SJSA1 (cell line): ENCODE results near the gene EVA1A. TPM values are rescaled to one million over a fixed set of nuclear protein-coding genes. Genes with fewer than 3 reads are reported as not detected.

Experiments
- DNase-seq, 2 experiments: peaks; one replicate each; pipeline ENCODE4 v3.0.0-alpha.2; 2015 to 2020; ENCODE audit warnings: low spot score in 2 of 2, low read depth in 1 of 2
- H3K27ac ChIP-seq: fragments of 250-450 bp; sonication (Bioruptor Pico); 2 replicates; pipeline ENCODE4 v1.5.1; 2020; ENCODE audit warnings: mild to moderate bottlenecking, moderate library complexity
- H3K27me3 ChIP-seq: fragments of 250-450 bp; sonication (Bioruptor Pico); replicated peaks from 2 replicates; pipeline ENCODE4 v1.5.1; 2020; ENCODE audit warnings: mild to moderate bottlenecking, moderate library complexity
- H3K36me3 ChIP-seq: fragments of 250-450 bp; sonication (Bioruptor Pico); 2 replicates; pipeline ENCODE4 v1.5.1; 2020; ENCODE audit warnings: mild to moderate bottlenecking
- H3K4me1 ChIP-seq: fragments of 250-450 bp; sonication (Bioruptor Pico); replicated peaks from 2 replicates; pipeline ENCODE4 v1.6.1; 2021; ENCODE audit warnings: mild to moderate bottlenecking
- H3K4me3 ChIP-seq: fragments of 250-450 bp; sonication (Bioruptor Pico); 2 replicates; pipeline ENCODE4 v1.5.1; 2020; ENCODE audit warnings: mild to moderate bottlenecking
- H3K9me3 ChIP-seq: fragments of 250-450 bp; sonication (Bioruptor Pico); replicated peaks from 2 replicates; pipeline ENCODE4 v1.5.1; 2020; ENCODE audit warnings: mild to moderate bottlenecking
- total RNA-seq: library from RNA; depleted of rRNA; stranded (reverse); fragments of >200 nt; shearing (Covaris generic); gene quantifications from 2 replicates; pipeline ENCODE4 v1.2.3, GENCODE V29; 2014

Gene EVA1A
- total RNA-seq, 1 experiment from 2014 or later, result 152 TPM

DNA sequence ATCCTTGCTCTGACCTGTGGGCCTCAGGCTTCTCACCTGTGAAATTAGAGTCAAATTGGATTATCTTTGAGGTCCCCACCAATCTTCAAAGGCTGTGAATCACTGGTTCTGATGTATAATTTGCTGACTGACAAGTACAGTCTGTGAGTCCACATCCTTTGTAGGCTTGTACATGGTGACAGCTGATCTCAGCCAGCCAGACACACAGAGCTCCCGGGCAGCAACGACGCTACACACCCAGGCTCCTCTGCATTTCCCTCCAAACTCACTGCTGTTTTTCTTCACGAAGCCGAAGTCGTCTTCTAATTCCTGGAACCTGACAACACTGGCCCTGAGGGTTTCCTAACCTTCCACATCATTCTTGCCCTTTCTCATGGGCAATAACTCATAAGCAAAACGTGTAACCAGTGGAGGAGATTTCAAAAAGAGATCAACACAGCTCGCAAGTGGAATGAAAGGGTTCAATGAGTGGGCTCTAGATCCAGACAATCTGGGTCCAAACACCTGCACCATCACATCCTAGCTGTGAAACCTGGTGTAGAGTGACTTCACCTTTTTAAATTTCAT, 37.9 kb upstream of the EVA1A start:
- Histone ChIP-seq H3K27me3 (no peaks in the 10 kb centered on the region), H3K27ac (no peak overlapping the region), H3K9me3 (no peaks in the 10 kb centered on the region), H3K4me3 (no peak overlapping the region), H3K4me1 (peaks cover 73% of the 10 kb centered on the region), H3K36me3 (no peaks in the 10 kb centered on the region)
- DNase-seq, result no peak

GRCh38 chr2:75597949-75598348, 37.2 kb upstream of the EVA1A start:
- H3K4me1 ChIP-seq, result peaks cover 72% of the 10 kb centered on the region
- no peaks in the 10 kb centered on the region for H3K9me3 ChIP-seq
- H3K27ac ChIP-seq, result no peak overlapping the region
- no peak overlapping the region for H3K4me3 ChIP-seq
- H3K27me3 ChIP-seq, result no peaks in the 10 kb centered on the region
- no peaks in the 10 kb centered on the region for H3K36me3 ChIP-seq
- no peak for DNase-seq

DNA sequence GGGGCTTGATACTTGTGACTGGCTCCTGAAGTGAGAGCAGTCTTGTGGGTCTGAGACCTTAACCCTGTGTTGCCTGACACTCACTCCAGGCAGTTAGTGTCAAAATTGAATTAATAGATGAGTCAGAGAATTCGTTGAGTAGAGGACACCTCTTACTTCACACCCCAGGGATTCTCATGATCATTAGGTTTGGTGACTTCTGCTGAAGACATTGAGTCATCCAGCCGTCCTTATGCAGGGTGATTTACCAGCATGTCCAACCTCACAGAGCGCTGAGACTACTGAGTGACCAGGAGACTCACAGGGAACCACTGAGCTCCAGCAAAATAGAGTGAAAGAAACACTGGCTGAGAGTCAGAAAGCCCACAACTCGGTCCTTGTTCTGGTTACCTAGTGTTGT, 36.0 kb upstream of the EVA1A start:
- Histone ChIP-seq H3K9me3 (no peaks in the 10 kb centered on the region), H3K27me3 (no peaks in the 10 kb centered on the region), H3K27ac (peak overlapping the region; percentile 98), H3K4me3 (no peak overlapping the region), H3K36me3 (0 out of 2 replicates have a peak, but pooled peaks cover 3% of the 10 kb centered on the region), H3K4me1 (peaks cover 72% of the 10 kb centered on the region)
- DNase-seq, result peak in 1 of 2 experiments; percentile 62

GRCh38 chr2:75595541-75596395, 35.0 kb upstream of the EVA1A start:
- H3K27me3 ChIP-seq, result no peaks in the 10 kb centered on the region
- H3K4me1 ChIP-seq, result peaks cover 71% of the 10 kb centered on the region
- H3K4me3 ChIP-seq, result peak overlapping the region; percentile 28
- H3K27ac ChIP-seq, result peak overlapping the region; percentile 98
- H3K9me3 ChIP-seq, result no peaks in the 10 kb centered on the region
- H3K36me3 ChIP-seq, result peaks cover 5% of the 10 kb centered on the region; the same call in 1 of the 2 replicates
- DNase-seq, result peak; percentile 71 to 95

DNA sequence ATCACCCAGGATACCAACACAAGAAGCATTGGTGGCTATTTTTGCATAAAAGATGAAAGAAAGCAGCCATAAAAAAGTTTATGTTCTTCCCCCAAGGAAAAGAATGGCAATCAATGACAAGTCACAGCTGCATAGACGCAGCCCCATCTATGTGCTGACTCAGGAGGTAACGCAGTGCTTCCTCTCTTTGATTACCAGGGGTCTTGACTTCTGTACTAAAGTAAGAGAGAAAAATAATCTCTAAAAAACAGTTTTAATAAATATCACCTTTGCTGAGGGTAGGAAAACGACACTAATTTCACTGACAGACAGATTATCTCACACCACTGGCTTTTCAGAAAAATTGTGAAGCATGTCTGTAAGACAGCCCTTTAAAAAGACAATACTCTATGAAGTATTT, 33.9 kb upstream of the EVA1A start:
- Histone ChIP-seq H3K4me1 (peaks cover 65% of the 10 kb centered on the region), H3K27me3 (no peaks in the 10 kb centered on the region)

DNA sequence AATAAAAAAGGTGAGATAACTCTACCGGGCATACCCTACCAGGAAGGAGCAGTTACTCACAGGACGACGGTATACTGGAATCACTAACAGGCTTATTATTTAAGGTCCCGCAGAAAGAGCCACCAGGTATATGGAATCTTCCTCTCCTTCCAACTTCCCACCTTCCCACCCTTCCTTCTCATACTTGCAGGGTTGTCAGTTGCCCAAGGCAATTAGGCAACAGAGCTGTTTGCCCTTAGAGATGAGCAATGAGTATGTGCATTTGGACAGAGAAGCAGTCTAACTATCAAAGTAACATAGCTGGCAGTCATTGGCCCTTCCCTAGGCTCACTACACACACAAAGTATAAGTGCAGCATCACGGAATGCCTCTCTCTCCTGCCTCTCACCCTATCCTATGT, 32.1 kb upstream of the EVA1A start:
- DNase-seq, result no peak
- peaks cover 83% of the 10 kb centered on the region for H3K4me1 ChIP-seq
- H3K27me3 ChIP-seq, result no peaks in the 10 kb centered on the region
- H3K27ac ChIP-seq, result peak overlapping the region; percentile 47; the same call in 1 of the 2 replicates
- no peaks in the 10 kb centered on the region for H3K9me3 ChIP-seq
- H3K4me3 ChIP-seq, result no peak overlapping the region
- H3K36me3 ChIP-seq, result peaks cover 7% of the 10 kb centered on the region; the same call in 1 of the 2 replicates

More for the DNA sequence above, 33.9 kb upstream of the EVA1A start:
- H3K36me3 ChIP-seq, result peaks cover 7% of the 10 kb centered on the region; the same call in 1 of the 2 replicates
- no peaks in the 10 kb centered on the region for H3K9me3 ChIP-seq
- H3K4me3 ChIP-seq, result peak overlapping the region; percentile 28
- peak in 1 of 2 experiments; percentile 50 for DNase-seq
- peak overlapping the region; percentile 98 for H3K27ac ChIP-seq

DNA sequence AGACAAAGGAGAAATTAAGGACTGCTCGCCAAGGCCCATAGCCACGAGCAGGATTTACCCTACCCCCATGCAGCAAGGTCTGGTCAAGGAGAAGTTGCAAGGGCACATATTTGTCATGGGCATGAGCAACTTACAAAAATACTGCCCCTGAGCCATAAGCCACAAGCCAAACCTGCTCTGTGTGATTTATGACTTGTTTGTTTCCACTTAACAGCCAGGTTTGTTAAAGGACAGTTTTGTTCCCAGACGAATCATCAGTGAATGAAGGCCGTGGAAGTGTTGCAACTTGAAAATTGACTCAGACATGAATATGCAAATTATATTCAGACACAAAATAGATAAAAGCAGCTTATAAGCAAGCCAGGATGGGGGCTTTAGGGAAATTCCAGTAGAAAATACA, 31.3 kb upstream of the EVA1A start:
- Histone ChIP-seq H3K4me1 (peaks cover 85% of the 10 kb centered on the region), H3K27ac (peak overlapping the region; percentile 47), H3K27me3 (no peaks in the 10 kb centered on the region), H3K4me3 (no peak overlapping the region), H3K36me3 (peaks cover 7% of the 10 kb centered on the region; the same call in 1 of the 2 replicates), H3K9me3 (no peaks in the 10 kb centered on the region)
- DNase-seq, result peak in 1 of 2 experiments; percentile 51

DNA sequence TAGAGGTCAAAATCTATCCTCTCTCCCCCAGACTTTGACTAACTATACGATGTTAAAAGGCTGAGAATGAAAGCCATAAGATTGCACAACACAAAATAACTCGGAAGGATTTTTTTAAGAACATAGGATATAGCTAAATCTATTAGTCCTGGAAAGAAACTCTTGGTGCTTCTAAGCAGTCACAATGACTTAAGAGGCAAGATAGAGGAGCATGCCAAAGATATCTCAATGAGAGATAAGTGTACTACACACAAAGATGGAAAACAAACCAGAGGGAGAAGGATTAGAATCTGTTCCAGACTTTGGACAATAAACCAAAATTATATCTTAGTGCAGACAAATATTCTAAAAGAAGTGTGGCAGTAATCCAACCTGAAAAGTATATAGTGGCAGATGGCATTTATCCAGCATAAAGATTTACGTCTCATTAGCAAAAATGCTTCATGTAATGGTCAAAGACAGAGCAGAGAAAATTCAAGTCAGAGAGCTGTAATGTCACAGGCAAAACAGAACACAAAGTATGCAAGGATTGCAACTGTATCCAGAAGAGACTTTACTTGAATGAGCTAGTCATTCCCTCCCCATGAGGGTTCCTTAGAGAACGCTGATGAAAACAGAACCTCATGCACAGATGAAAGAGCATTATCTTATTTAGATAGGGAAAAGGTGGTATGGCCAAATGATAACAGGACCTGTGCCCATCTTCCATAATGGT, 28.8 kb upstream of the EVA1A start:
- Histone ChIP-seq H3K4me3 (no peak overlapping the region), H3K9me3 (no peaks in the 10 kb centered on the region), H3K27me3 (no peaks in the 10 kb centered on the region), H3K36me3 (peaks cover 7% of the 10 kb centered on the region; the same call in 1 of the 2 replicates), H3K4me1 (peaks cover 62% of the 10 kb centered on the region), H3K27ac (peak overlapping the region; percentile 9)
- no peak for DNase-seq

- H3K4me3 ChIP-seq, result no peak overlapping the region
- DNase-seq, result peak; percentile 72 to 78
- H3K9me3 ChIP-seq, result no peaks in the 10 kb centered on the region
- H3K36me3 ChIP-seq, result peaks cover 7% of the 10 kb centered on the region; the same call in 1 of the 2 replicates
- peak overlapping the region; percentile 77 for H3K27ac ChIP-seq
- H3K4me1 ChIP-seq, result peaks cover 49% of the 10 kb centered on the region
- no peaks in the 10 kb centered on the region for H3K27me3 ChIP-seq
Measured at GRCh38 chr2:75587954-75588587, 27.3 kb upstream of the EVA1A start.

DNA sequence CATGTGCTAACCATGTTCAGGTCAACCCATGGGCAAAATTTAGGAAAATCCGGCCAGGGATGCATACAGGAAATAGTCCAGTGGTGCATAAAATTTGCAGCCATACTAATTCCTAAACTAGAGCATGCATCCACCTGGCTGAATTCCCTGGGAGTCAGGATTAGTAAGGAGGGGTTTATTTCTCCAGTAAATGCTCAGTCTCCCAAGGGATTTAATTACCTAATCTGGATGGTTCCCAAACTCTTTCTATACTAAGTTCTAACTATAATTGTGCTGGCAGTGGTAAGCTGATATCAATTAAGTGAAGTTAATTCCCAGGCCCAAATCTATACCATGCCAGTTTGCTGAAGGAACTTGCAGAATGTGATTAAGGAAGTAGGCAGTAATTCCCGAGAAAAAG, 26.2 kb upstream of the EVA1A start:
- H3K27ac ChIP-seq, result no peak overlapping the region
- H3K4me3 ChIP-seq, result no peak overlapping the region
- no peaks in the 10 kb centered on the region for H3K9me3 ChIP-seq
- peaks cover 4% of the 10 kb centered on the region; the same call in 1 of the 2 replicates for H3K36me3 ChIP-seq
- H3K4me1 ChIP-seq, result peaks cover 38% of the 10 kb centered on the region
- no peak for DNase-seq
- no peaks in the 10 kb centered on the region for H3K27me3 ChIP-seq

DNA sequence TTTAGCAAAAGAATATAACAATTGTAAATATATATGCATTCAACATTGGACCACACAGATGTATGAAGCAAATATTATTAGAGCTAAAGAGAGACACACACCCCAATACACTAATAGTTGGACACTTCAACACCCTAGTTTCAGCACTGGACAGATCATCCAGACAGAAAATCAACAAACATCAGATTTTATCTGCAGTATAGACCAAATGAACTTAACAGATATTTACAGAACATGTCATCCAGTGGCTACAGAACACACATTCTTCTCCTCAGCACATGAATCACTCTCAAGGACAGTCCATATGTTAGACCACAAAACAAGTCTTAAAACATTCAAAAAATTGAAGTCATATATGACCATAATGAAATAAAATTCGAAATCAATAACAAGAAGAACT, 22.1 kb upstream of the EVA1A start:
- no peaks in the 10 kb centered on the region; the same call in 1 of the 2 replicates for H3K36me3 ChIP-seq
- H3K27me3 ChIP-seq, result no peaks in the 10 kb centered on the region
- DNase-seq, result no peak
- peaks cover 9% of the 10 kb centered on the region for H3K4me1 ChIP-seq
- no peak overlapping the region for H3K27ac ChIP-seq
- no peaks in the 10 kb centered on the region for H3K9me3 ChIP-seq
- no peak overlapping the region for H3K4me3 ChIP-seq

- H3K4me3 ChIP-seq, result no peak overlapping the region
- no peaks in the 10 kb centered on the region; the same call in 1 of the 2 replicates for H3K36me3 ChIP-seq
- no peaks in the 10 kb centered on the region for H3K9me3 ChIP-seq
- H3K4me1 ChIP-seq, result no peaks in the 10 kb centered on the region
- DNase-seq, result no peak
- H3K27ac ChIP-seq, result no peak overlapping the region
- no peaks in the 10 kb centered on the region for H3K27me3 ChIP-seq
Measured at GRCh38 chr2:75580606-75581005, 19.9 kb upstream of the EVA1A start.

DNA sequence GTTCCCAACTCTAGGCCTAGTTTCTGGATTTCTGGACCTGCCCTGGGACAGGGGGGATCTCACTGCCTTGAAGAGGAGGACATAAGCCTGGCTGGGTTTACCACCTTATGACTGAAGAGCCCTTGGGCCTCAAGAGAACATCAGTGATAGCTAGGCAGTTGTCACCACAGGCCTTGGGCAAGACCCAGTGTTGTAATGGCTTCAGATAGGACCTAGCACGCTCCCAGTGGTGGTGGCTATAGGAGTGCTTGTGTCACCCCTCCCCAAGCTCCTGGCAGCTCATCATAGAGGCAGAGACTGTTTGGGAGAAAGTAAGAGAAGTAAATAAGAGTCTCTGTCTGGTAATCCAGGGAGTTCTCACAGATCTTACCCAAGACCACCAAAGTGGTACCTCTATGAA, 19.4 kb upstream of the EVA1A start:
- Histone ChIP-seq H3K36me3 (no peaks in the 10 kb centered on the region; the same call in 1 of the 2 replicates), H3K4me3 (no peak overlapping the region), H3K9me3 (no peaks in the 10 kb centered on the region), H3K4me1 (no peaks in the 10 kb centered on the region), H3K27ac (no peak overlapping the region), H3K27me3 (no peaks in the 10 kb centered on the region)
- no peak for DNase-seq
